ENCODE results near the gene NRG3.
A peak's percentile ranks its signal among the peaks of the same experiment; 100 is the strongest.

The NRG3 gene

GRCh38 chr10:81949283-81949682 is 74.3 kb downstream of the NRG3 start:
- in situ Hi-C loops (cut with HindIII; ENCODE audit: low pct_ligation_motif_present, low sequenced_read_pairs) = no loop called here
- TF ChIP-seq CTCF (IDR thresholded peaks at IDR 0.05; ENCODE audit: low read depth, low read length, missing control alignments) = no peak
- Histone ChIP-seq H3K36me3 (replicated peaks) (no peaks in the 10 kb centered on the region), H3K4me3 (ENCODE audit: low read depth, low read length) (no peak overlapping the region), H3K27ac (no peak overlapping the region), H3K27me3 (replicated peaks) (no peaks in the 10 kb centered on the region)
- DNase-seq = no peak

GRCh38 chr10:81950358-81950757 is 75.4 kb downstream of the NRG3 start:
- H3K27me3 ChIP-seq (replicated peaks) = no peaks in the 10 kb centered on the region
- no peak overlapping the region for H3K27ac ChIP-seq
- H3K36me3 ChIP-seq (replicated peaks) = no peaks in the 10 kb centered on the region
- TF ChIP-seq CTCF (IDR thresholded peaks at IDR 0.05; ENCODE audit: low read depth, low read length, missing control alignments) = no peak
- no peak overlapping the region for H3K4me3 ChIP-seq (ENCODE audit: low read depth, low read length)
- DNase-seq = no peak
- in situ Hi-C loops (cut with HindIII; ENCODE audit: low pct_ligation_motif_present, low sequenced_read_pairs) = no loop called here

- Histone ChIP-seq H3K27ac (peak overlapping the region; percentile 56), H3K27me3 (replicated peaks) (no peaks in the 10 kb centered on the region), H3K4me3 (ENCODE audit: low read depth, low read length) (no peak overlapping the region), H3K36me3 (replicated peaks) (no peaks in the 10 kb centered on the region)
- TF ChIP-seq CTCF (IDR thresholded peaks at IDR 0.05; ENCODE audit: low read depth, low read length, missing control alignments) = no peak
- DNase-seq = peak; percentile 22
- in situ Hi-C loops (cut with HindIII; ENCODE audit: low pct_ligation_motif_present, low sequenced_read_pairs) = no loop called here
Observed at GRCh38 chr10:81953420-81953819, 78.4 kb downstream of the NRG3 start.

GRCh38 chr10:81957976-81958375 is 83.0 kb downstream of the NRG3 start:
- Histone ChIP-seq H3K4me3 (ENCODE audit: low read depth, low read length) (no peak overlapping the region), H3K27me3 (replicated peaks) (no peaks in the 10 kb centered on the region), H3K27ac (peak overlapping the region; percentile 47), H3K36me3 (replicated peaks) (no peaks in the 10 kb centered on the region)
- DNase-seq = peak; percentile 67
- in situ Hi-C loops (cut with HindIII; ENCODE audit: low pct_ligation_motif_present, low sequenced_read_pairs) = no loop called here
- no peak for TF ChIP-seq CTCF (IDR thresholded peaks at IDR 0.05; ENCODE audit: low read depth, low read length, missing control alignments)

- H3K27ac ChIP-seq = no peak overlapping the region
- no peak for TF ChIP-seq CTCF (IDR thresholded peaks at IDR 0.05; ENCODE audit: low read depth, low read length, missing control alignments)
- in situ Hi-C loops (cut with HindIII; ENCODE audit: low pct_ligation_motif_present, low sequenced_read_pairs) = no loop called here
Observed at GRCh38 chr10:81959016-81959415, 84.0 kb downstream of the NRG3 start.

GRCh38 chr10:81961451-81962184 is 86.6 kb downstream of the NRG3 start:
- in situ Hi-C loops (cut with HindIII; ENCODE audit: low pct_ligation_motif_present, low sequenced_read_pairs) = no loop called here

More at GRCh38 chr10:81959016-81959415, 84.0 kb downstream of the NRG3 start:
- DNase-seq = no peak
- Histone ChIP-seq H3K36me3 (replicated peaks) (no peaks in the 10 kb centered on the region), H3K4me3 (ENCODE audit: low read depth, low read length) (no peak overlapping the region), H3K27me3 (replicated peaks) (no peaks in the 10 kb centered on the region)

More at GRCh38 chr10:81961451-81962184, 86.6 kb downstream of the NRG3 start:
- Histone ChIP-seq H3K4me3 (ENCODE audit: low read depth, low read length) (no peak overlapping the region), H3K36me3 (replicated peaks) (no peaks in the 10 kb centered on the region), H3K27ac (no peak overlapping the region), H3K27me3 (replicated peaks) (no peaks in the 10 kb centered on the region)
- TF ChIP-seq CTCF (IDR thresholded peaks at IDR 0.05; ENCODE audit: low read depth, low read length, missing control alignments) = no peak
- no peak for DNase-seq

Measured in brain microvascular endothelial cell (primary cell).